ENCODE data around the gene AP2M1. TPM values are rescaled to one million over a fixed set of nuclear protein-coding genes. Genes with fewer than 3 reads are reported as not detected.

Gene AP2M1
- total RNA-seq, 1 donor from 2014 or later: 254 TPM

DNA sequence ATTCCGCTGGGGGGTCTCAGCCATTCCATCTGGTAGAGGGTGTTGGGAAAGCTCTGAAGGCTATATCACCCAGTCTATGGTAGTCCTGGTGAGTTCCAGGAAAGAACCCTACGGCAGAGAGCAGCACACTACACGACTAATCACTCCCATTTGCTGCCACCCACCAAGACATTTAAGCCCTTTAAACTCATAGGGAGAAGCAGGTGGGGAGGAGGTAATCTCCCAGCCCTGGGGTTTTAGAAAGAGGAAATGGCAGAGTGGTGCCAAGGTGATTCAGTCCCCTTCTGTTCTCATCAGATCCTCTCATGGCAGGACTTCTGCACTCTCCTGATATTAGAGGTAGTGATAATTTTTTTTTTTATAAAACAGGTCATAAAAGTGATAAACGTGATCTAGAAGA, 44.2 kb downstream of the AP2M1 start:
- H3K4me3 Mint-ChIP-seq: no peak overlapping the region

DNA sequence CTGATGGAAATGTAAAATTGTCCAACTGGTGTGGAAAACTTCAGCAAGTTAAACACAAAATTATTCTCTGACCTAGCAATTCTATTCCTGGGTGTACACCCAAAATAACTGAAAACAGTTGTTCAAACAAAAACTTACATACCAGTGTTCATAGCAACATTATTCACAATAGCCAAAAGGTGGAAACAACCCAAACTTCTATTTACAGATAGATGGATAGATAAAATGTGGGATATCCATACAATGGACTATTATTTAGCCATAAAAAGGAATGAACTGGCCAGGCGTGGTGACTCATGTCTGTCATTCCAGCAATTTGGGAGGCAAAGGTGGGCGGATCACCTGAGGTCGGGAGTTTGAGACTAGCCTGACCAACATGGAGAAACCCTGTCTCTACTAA, 47.9 kb downstream of the AP2M1 start:
- Mint-ChIP-seq H3K9me3 (no peaks in the 10 kb centered on the region), H3K27me3 (ENCODE audit: low read depth) (peaks cover 49% of the 10 kb centered on the region), H3K27ac (no peak overlapping the region), H3K4me1 (no peaks in the 10 kb centered on the region), H3K36me3 (no peaks in the 10 kb centered on the region), H3K4me3 (no peak overlapping the region)
- TF ChIP-seq, protein P1, sequence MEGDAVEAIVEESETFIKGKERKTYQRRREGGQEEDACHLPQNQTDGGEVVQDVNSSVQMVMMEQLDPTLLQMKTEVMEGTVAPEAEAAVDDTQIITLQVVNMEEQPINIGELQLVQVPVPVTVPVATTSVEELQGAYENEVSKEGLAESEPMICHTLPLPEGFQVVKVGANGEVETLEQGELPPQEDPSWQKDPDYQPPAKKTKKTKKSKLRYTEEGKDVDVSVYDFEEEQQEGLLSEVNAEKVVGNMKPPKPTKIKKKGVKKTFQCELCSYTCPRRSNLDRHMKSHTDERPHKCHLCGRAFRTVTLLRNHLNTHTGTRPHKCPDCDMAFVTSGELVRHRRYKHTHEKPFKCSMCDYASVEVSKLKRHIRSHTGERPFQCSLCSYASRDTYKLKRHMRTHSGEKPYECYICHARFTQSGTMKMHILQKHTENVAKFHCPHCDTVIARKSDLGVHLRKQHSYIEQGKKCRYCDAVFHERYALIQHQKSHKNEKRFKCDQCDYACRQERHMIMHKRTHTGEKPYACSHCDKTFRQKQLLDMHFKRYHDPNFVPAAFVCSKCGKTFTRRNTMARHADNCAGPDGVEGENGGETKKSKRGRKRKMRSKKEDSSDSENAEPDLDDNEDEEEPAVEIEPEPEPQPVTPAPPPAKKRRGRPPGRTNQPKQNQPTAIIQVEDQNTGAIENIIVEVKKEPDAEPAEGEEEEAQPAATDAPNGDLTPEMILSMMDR (IDR thresholded peaks at IDR 0.05; ENCODE audit: unreplicated experiment): no peak
- DNase-seq (ENCODE audit: low spot score in 2 of 2, unreplicated experiment in 2 of 2): no peak

More for the DNA sequence above, 44.2 kb downstream of the AP2M1 start:
- Mint-ChIP-seq H3K36me3 (no peaks in the 10 kb centered on the region), H3K9me3 (no peaks in the 10 kb centered on the region), H3K4me1 (no peaks in the 10 kb centered on the region), H3K27ac (no peak overlapping the region), H3K27me3 (ENCODE audit: low read depth) (peaks cover 22% of the 10 kb centered on the region)
- TF ChIP-seq, protein P1 (IDR thresholded peaks at IDR 0.05; ENCODE audit: unreplicated experiment): no peak
- DNase-seq (ENCODE audit: low spot score in 2 of 2, unreplicated experiment in 2 of 2): no peak

DNA sequence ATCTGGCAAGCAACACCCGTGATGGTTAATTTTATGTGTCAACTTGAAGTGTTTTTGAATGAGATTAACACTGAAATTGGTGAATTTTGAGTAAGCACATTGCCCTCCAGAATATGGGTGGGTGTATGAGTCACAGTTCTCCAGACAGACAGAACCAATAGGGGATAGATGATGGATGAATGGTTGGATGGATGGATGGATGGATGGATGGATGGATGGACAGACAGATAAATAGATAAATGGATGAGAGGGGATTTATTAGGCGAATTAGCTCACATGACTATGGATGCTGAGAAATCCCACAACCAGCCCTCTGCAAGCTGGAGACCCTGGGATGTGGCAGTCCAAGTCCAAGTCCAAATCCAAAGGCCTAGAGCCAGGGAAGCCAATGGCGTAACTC, 49.3 kb downstream of the AP2M1 start:
- H3K4me1 Mint-ChIP-seq: peaks cover 2% of the 10 kb centered on the region

DNA sequence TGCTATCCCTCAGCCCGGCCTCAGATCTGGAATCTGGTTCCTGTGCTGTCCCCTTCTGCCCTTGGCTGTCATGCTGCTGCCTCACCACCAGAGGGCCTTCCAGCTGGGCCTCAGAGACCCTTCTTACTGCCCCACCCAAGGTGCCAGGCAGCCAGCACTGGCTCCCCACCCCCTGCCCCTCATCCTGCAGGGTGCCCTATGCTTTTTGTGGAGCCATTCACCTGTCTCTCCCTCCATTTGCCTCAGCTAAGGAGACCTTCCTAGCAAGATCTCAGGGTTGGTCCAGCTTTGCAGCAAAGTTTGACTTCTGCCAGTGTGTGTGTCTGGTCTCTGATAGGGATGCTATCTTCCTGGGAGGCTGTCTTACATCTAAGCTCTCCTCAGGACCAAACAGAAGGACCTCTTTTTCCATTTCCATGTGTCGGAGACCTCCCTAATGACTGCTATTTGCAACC, 52.9 kb downstream of the AP2M1 start:
- H3K36me3 Mint-ChIP-seq: no peaks in the 10 kb centered on the region
- no peak for DNase-seq (ENCODE audit: low spot score in 2 of 2, unreplicated experiment in 2 of 2)
- H3K9me3 Mint-ChIP-seq: no peaks in the 10 kb centered on the region
- H3K4me3 Mint-ChIP-seq: no peak overlapping the region
- TF ChIP-seq, protein P1 (IDR thresholded peaks at IDR 0.05; ENCODE audit: unreplicated experiment): peak; percentile 82
- H3K27me3 Mint-ChIP-seq (ENCODE audit: low read depth): peaks cover 79% of the 10 kb centered on the region
- peaks cover 9% of the 10 kb centered on the region for H3K4me1 Mint-ChIP-seq
- no peak overlapping the region for H3K27ac Mint-ChIP-seq

More for the DNA sequence above, 49.3 kb downstream of the AP2M1 start:
- H3K36me3 Mint-ChIP-seq: no peaks in the 10 kb centered on the region
- H3K4me3 Mint-ChIP-seq: no peak overlapping the region
- no peak for DNase-seq (ENCODE audit: low spot score in 2 of 2, unreplicated experiment in 2 of 2)
- H3K9me3 Mint-ChIP-seq: no peaks in the 10 kb centered on the region
- TF ChIP-seq, protein P1 (IDR thresholded peaks at IDR 0.05; ENCODE audit: unreplicated experiment): no peak
- no peak overlapping the region for H3K27ac Mint-ChIP-seq
- peaks cover 59% of the 10 kb centered on the region for H3K27me3 Mint-ChIP-seq (ENCODE audit: low read depth)

DNA sequence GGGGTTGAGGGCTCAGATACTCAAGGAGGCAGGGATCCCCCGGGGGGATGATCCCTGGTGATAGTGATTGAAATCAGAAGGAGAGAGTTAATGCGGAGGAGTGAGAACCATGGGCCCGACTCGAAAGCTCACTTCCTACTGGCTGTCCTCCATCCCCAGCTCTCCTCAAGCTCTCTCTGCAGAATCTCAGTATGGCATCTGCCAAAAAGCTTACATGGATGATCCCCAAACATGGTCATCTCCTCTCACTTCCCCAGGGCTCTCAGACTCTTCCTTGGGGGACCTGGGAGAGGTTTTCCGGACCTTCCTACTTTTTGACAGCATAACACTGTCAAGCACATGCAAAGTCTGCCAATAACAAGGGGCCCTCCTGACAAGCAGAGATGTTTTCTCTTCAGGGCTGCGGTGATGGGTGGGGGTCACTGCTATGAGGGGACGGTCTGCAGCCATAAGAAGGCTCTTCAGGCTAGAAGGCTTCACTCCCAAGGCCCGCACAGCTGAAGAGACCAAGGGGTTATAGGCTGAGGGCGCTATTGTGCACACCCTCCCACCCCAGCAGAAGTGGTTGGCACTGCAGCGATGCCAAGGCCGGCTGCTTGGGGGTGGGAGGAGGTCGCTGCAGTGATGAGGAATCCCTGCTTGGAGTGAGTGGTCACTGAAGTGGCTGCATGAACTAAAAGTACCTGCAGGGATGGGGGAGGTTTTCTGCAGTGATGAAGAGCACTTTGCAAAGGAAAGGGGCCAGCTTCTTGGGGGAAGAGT, 53.9 kb downstream of the AP2M1 start:
- no peak for DNase-seq (ENCODE audit: low spot score in 2 of 2, unreplicated experiment in 2 of 2)
- peak overlapping the region; percentile 65 for H3K4me3 Mint-ChIP-seq
- no peaks in the 10 kb centered on the region for H3K9me3 Mint-ChIP-seq
- H3K36me3 Mint-ChIP-seq: no peaks in the 10 kb centered on the region
- TF ChIP-seq, protein P1 (IDR thresholded peaks at IDR 0.05; ENCODE audit: unreplicated experiment): no peak
- H3K27ac Mint-ChIP-seq: no peak overlapping the region
- peaks cover 9% of the 10 kb centered on the region for H3K4me1 Mint-ChIP-seq
- peaks cover 82% of the 10 kb centered on the region for H3K27me3 Mint-ChIP-seq (ENCODE audit: low read depth)

Data from mesothelial cell of epicardium (in vitro differentiated cells).